ENCODE results near the gene GTF2B.
"Not testable (repeated sequence)": the region's sequence is repeated elsewhere in the genome, so short reads cannot be mapped to it uniquely, and the experiment has no call there.

Gene GTF2B

DNA sequence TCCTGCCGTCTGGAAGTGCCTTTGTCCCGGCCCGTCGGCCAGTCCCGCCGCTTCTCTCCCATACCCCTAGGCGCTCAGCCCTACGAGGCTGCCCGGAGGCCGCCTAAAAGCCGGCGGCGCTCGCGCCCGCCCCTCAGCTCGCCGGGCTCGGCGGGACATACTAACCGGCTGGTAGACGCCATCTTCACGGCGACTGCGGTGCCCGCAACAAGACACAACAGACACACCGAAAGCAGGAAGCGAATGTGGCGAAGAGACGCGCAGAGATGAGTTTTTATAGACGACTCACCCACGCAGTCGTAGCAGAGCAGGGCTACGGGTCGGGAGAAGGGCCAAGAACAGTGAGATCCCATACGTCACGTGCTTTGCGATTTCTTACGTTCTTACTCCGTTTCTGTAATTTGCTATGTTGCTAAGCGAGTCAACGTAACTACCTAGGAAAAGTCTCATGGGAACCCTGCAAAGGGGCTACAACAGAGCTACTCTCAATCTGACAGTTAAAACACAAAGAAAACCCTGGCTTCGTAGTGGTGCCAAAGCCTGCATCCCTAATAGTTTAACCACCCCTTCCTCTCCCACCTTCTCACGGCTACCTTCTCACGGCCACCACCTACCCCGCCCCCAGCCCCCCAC lies at the start of gene GTF2B:
TSS of gene GTF2B (minus strand) at position 250 of the 633 bp plus-strand sequence. CDS start at position 182, 68 bp downstream.
- peak; percentile 97 for DNase-seq

DNA sequence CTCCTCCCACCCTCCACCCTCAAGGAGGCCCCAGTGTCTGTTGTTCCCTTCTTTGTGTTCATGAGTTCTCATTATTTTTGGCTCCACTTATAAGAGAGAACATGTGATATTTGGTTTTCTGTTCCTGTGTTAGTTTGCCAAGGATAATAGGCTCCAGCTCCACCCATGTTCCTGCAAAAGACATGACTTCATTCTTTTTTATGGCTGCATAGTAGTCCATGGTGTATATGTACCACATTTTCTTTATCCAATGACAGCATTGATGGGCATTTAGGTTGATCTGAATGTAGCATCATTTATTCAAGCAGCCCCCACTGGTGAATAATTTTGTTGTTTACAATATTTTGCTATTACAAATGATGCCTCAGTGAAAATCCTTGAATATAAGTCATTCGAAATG lies 47.2 kb upstream of the GTF2B start:
- not testable (repeated sequence) for DNase-seq

GRCh38 chr1:88936760-88937342 lies 45.5 kb upstream of the GTF2B start:
- DNase-seq = no peak

DNA sequence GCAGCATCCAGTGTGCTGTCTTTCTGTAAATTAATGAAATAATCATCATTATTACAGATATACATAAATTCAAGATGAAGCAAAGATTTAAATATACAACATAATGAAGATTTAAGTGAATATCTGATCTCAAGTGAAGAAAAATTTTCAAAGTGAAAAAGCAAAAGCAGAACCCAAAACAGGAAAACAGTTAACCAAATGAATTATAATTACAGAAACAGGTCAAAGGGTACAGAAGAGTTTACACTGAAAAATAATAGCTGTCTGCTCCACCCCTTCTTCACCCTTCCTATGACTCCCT lies 44.8 kb upstream of the GTF2B start:
- DNase-seq = no peak

DNA sequence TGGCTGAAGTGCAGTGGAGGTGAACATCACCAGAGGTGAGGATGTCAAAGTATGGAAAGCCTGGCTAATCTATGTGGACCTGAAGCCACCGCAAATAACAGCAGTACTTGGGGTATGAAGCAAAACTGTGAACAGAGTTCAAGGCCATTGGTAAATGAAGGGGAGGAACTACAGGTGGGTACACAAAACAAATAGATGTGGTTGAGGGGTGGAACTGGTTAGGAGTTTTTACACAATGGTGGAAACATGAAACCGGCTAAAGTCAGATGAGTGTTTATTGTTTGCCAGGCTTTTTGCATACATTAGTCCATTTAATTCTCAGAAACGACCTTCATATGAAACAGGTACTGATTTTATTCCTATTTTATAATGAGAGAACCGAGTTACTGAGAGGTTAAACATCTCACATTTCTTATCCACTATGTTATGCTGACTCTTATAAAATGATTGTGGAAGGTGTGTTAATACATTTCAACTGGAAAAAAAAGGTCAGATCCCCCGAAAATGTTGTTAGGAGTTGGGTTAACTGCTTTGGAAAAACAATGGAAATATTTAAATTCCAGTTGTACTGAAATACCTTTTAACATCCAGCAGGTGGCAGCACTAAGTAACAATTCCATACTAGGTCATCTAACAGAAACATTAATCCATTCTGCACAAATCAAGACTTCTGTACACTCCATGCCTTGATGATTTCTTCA lies 44.3 kb upstream of the GTF2B start:
- DNase-seq = peak; percentile 43

GRCh38 chr1:88930176-88930575 lies 38.8 kb upstream of the GTF2B start:
- DNase-seq = not testable (repeated sequence)

GRCh38 chr1:88923224-88923623 lies 31.9 kb upstream of the GTF2B start:
- DNase-seq = no peak

DNA sequence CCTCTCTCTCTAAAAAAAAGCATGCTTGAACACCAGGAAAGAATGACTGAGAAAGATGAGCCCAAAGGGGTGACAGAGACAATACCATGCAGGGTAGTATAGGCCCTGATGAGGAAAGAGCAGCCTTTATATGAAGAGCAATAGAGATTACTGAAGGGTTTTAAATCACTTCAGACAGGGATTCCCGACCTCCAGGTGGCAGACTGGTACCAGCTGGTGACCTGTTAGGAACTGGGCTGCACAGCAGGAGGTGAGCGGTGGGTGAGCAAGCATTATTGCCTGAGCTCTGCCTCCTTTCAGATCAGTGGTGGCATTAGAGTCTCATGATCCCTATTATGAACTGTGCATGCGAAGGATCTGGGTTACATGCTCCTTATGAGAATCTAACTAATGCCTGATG lies 30.8 kb upstream of the GTF2B start:
- DNase-seq = no peak

GRCh38 chr1:88920845-88921244 lies 29.5 kb upstream of the GTF2B start:
- no peak for DNase-seq

GRCh38 chr1:88917321-88918025 lies 26.1 kb upstream of the GTF2B start:
- DNase-seq = no peak

DNA sequence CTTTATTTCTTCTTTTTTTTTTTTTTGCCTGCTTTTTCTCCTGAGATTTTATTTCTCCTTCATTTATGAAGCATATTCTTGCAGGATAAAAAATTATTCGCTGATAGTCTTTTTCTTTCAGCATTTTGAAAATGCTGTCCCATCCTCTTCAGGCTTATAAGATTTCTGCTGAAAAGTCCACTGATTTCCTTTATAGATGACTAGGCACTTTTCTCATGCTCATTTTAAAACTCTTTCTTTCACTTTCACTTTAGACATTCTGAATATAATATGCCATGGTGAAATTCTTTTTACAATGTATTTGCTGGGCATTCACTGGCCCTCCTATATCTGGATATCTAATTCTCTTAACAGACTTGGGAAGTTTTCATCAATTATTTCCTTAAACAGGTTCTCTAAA lies 25.5 kb upstream of the GTF2B start:
- no peak for DNase-seq

DNA sequence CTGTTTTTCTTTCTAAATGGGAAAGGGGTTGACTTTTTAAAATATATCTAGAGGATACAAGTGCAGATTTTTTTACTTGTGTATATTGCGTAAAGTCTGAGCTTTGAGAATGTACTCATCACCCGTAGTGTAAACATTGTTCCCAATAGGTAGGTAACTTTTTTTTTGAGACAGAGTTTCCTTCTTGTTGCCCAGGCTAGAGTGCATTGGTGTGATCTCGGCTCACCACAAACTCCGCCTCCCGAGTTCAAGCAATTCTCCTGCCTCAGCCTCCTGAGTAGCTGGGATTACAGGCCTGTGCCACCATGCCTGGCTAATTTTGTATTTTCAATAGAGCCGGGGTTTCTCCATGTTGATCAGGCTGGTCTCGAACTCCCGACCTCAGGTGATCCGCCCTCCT lies 20.4 kb upstream of the GTF2B start:
- not testable (repeated sequence) for DNase-seq

DNA sequence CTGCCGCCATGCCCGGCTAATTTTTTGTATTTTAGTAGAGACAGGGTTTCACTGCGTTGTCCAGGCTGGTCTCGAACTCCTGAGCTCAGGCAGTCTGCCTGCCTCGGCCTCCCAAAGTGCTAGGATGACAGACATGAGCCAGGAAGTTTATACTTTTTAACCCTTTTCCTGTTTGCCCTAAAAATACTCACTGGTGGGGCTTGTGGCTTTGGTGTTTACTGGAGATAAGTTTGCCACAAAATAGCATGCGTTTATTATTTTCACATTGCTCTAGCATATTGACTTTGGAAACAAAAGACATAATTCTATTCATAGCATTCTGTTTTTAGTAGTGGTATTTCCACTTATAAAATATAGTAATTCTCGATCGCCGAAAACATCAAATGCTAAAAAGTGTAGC lies 19.8 kb upstream of the GTF2B start:
- no peak for DNase-seq

DNA sequence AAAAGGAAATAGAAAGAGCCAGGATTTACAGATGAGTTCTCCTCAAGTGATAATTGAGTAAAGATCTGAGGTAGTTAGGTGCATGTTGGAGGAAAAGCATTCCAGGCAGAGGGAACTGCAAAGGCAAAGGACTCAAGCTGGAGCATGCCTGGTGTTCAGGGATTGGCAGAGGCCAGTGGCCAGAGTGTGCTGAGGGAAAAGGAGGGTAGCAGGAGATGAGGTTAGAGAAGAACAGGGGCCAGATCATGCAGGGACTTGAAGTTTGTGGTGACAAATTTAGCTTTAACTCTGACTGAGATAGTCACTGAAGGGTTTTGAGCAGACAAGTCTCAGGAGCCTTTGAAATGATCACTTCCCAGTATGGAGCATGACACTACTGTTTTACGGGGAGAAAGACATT lies 19.0 kb upstream of the GTF2B start:
- DNase-seq = no peak

DNA sequence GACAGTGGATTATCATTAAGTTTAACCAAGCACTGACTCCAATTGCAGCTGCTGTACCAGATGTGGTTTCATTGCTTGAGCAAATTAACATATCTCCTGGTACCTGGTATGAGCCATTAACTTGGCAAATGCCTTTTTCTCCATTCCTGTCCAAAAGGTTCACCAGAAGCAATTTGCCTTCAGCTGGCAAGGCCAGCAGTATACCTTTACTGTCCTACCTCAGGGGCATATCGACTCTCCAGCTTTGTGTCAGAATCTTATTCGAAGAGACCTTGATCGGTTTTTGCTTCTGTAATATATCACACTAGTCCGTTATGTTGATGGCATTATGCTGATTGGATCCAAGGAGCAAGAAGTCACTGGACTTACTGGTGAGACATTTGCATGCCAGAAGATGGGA lies 9.5 kb upstream of the GTF2B start:
- no peak for DNase-seq

DNA sequence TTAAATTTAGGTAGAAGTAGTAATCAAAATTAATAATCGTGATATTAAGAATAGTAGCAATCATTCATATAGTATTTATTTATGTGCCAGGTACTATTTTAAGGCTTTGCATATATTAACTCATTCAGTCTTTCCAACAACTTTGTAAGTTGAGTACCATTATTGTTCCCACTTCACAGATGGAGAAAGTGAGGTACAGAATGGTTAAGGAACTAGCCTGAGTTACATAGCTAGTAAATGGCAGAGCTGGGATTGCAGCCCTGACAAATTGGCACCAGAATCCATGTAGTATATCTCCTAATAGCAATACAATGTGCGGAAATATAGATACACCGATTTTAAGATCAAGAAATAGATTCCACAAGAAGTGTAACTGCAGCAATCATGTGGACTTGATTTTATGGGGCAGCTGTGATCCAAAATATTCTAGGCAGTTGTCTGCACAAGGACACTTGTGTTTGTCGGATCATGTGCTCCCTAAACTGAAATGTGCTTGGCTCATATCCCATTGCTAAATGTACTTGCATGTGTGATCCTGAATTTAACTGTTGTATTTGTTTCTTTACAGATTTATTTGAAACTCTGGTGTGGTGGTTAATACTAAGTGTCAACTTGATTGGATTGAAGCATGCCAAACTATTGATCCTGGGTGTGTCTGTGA lies 5.8 kb upstream of the GTF2B start:
- no peak for DNase-seq

DNA sequence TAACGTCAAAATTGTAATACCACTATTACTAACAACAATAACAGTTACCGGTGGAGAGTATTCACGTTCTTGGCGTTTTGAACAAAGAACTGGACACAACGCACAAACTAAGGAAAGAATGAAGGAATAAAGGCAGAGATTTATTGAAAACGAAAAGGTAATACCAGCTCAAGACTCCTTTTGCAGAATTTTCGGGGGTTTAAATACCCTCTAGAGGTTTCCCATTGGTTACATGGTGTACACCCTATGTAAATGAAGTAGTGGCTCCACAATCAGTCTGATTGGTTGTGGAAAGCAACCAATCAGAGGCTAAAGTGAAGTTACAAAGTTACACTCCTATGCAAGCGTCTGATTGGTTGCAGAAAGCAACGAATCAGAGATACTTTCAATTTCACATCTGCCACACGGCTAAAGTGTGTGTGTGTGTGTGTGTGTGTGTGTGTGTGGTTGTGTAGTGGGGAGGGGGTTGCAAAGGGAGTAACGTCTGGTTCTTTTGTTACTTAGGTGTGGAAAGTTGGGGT lies 1.1 kb upstream of the GTF2B start:
- DNase-seq = peak; percentile 59

DNA sequence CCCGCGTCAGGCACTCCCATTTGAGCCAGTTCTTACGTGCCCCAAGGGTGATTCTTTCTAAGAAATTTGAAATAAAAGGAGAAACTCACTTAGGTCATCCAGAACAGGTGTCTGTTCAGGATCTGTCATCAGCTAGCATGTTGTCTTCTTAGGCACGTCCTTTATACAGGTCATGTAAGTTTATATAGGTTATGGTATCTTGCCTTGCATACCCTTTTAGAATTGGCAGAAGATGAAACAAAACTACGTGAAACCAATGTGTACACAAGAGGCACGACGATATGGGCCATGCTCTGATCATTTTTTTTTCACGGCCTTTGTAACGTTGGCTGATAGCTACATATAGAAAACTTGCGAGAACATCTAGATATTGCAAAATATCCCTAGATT lies 579 bp upstream of the GTF2B start:
- no peak for DNase-seq

DNA sequence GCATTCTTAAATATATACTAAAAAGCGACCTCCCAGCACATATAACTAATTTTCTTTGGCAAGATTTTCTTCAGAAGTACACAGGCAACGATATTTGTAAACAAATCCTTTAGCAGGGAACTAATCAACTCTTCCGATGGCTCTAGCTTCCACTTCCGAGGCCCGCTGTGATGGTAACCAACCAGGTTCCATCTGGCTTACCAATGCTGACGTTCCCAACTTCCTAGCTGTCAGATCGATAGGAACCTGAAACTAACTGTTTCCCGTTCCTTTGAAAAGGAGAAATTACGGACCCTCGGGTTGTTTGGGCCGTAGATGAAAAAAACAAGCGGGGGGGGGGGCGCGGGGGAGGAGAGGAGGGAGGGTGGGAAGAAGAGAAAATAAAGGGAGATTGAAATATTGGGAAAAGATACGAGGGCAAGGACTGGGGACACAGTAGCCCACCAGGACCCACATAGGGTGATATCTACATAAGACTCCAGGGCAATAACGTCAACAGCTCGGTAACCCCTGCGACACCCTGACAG lies 513 bp downstream of the GTF2B start:
- DNase-seq = peak; percentile 50

DNA sequence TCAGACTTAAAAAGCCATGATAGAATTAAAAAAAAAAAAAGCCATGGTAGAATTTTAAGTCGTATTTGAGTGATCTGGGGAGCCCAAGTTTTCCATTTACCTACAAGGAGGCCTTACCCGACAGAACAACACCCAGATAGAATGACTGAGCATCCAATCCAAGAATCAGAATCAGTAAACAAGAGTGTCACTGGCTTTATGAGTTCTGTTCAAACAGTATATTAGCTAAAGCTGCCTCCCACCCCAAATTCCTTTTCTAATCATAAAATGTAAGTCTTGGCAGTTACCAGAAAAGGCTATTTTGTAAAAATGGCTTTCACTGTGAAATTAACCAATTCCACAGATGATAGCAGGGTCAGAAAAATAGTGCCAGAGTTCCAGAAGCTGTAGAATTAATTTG lies 1.2 kb downstream of the GTF2B start:
- no peak for DNase-seq

GRCh38 chr1:88888750-88889149 lies 2.6 kb downstream of the GTF2B start:
- peak; percentile 53 for DNase-seq

DNA sequence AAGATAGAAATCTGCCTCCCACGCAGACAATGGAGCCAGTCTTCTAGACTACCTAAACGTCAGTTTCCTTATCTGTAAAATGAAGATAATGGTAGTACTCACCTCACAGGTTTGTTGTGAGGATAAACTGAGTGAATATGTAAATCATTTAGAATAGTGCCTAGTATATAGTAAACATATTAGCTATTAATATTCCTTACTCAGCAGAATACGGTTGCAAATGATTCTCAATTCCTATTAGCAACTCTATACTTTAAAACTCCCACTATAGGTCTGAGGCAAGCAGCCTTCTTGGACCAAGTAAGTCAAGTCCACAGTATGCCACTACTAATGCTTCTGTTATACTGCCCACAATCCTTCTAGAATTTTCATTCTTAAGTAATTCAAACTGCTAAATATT lies 5.4 kb downstream of the GTF2B start:
- no peak for DNase-seq

DNA sequence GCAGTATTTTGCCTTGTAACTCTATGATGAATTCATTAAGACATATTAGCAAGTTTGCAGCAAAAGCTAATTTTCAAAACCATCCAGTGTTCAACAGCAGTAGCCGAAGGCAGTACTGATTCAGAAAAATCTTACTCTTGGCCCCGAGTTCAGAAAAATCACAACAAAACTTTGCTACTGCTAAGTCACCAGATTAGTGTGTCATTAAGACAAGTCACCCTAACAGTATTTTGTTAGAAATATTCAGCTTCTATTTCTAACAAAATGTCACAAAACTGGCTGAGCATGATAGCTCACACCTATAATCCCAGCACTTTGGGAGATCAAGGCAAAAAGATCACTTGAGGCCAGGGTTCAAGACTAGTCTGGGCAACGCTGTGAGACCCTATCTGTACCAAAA lies 8.2 kb downstream of the GTF2B start:
- no peak for DNase-seq

Data from CD4-positive, alpha-beta T cell treated with Interleukin-21 for 1 hour (primary cell).